GM21360 (cell line): ENCODE measurements around the gene C14orf119.
A peak's percentile ranks its signal among the peaks of the same experiment; 100 is the strongest.

Source experiments
- ATAC-seq: cut with Tn5 transposase; IDR thresholded peaks from one replicate; pipeline ENCODE4 v1.9.1; 2021; ENCODE audit warnings: mild to moderate bottlenecking, moderate library complexity; ENCODE audit not compliant: unreplicated experiment

The C14orf119 gene

DNA sequence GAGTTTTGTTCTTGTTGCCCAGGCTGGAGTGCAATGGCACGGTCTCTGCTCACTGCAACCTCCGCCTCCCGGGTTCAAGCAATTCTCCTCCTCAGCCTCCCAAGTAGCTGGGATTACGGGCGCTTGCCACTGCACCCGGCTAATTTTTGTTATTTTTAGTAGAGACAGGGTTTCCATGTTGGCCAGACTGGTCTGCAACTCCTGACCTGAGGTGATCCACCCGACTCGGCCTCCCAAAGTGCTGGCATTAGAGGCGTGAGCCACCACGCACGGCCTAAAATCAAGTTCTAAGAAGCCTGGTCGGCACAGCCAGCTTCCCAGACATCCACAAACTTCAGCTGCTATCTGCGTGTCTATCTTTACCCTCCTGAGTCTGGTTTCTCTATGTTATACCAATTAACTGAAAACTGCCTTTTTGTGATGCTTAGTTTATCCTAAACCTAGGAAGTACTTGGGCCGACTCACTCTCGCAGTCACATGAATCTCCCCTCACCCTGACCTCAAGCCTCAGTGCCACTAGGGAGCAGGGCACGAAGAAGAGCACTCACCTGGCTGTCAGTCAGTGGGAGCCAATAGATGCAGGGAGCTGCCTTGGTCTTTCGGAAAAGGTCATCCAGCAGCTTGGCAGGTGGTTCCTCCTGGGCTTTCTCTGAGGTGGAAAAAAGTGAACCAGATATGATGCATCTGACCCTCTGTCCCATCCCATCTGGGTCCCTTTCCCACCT, 34.6 kb upstream of the C14orf119 start:
- ATAC-seq: no peak

DNA sequence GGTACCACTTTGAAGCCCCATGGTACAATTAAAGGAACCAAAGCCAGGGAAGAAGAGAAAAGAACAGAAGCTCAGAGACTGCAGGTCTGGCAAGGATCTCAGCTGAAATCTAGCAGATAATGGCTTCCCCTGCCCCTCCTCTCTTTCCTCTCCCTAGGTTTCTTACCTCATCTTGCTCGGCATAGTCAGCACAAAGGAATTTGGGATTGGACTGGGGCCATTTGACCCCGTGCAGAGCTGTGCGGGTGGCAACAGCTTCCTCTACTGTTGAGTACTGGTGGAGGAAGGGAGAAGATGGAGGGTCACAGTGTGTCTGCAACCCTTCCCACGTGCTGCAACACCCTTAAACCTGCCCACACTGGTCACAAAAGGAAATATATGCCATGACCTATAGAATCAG, 33.3 kb upstream of the C14orf119 start:
- ATAC-seq: no peak

DNA sequence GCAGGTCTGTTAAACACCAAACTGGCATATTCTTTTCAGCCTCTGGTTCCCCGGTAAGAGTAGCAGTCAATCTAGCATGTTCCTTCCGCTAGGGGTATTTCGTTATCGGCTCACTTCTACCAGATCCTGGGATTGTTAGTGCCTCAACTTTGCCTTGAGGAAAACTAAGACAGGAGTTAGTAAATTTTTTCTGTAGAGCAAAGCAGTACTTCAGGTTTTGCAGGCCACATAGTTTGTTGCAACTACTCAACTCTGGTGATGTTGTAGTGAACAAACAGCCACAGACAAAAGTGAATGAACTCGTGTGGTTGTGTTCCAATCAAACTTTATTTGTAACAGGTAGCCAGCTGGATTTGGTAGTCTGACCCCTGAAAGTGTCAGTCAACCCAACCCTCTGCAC, 31.7 kb upstream of the C14orf119 start:
- ATAC-seq: no peak

DNA sequence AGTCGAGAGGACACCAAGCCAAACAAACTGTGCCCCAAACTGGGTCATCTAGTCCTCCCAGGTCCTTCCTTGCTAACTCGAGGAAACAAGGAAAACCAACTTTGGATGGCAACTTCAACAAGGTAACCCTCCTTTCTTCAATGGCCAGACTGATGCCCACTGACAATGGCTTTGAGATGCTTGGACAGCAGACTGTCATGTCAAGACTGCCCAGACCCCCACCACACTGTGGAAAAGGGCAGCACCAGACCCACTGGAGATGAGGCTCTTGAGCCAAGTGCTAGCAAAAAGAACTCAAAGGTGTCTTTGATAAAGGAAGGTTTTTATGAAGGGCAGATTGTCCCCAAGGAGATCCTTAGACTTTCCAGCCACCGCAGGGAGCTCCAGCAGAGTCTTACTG, 28.9 kb upstream of the C14orf119 start:
- ATAC-seq: no peak

DNA sequence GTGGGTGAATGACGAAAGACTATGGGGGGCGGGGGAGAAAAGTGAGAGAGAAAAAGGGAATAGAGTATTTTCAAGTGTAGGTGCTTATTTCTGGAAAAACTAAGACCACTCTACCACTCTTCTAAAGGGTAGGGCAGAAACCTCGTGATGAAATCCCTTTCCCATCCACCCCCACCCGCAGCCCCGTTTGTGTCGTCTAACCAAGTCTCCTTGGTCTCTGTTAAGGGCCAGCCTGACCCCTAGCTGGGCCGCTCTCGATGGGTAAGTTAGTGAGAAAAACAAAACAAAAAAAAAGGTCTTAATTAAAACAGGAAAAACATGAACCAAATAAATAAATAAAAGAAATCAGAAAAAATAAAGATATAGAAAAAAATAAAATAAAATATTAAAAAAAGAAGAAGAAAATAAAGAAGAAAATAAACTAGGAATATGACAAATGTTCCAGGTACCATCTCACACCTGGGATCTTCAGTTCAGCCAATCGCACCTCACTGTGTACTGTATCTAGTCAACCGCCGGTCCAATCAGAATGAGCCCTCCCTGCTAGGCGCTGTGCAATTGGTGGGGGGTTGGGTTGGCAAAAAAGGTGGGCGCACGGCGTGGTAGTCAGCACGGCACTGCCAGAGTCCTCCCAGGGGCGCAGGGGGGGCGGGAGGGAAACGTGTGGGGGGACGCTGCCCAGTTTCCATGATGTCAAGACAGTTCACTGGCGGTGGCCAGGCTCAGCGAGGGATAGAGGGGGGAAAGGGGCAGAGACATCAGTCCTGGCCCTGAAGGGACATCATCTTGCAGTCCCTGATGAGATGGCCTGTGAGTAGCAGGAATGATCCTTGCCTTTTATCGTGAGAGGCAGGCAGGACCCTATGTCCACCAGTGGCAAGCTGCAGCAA, 28.2 kb upstream of the C14orf119 start:
- no peak for ATAC-seq

DNA sequence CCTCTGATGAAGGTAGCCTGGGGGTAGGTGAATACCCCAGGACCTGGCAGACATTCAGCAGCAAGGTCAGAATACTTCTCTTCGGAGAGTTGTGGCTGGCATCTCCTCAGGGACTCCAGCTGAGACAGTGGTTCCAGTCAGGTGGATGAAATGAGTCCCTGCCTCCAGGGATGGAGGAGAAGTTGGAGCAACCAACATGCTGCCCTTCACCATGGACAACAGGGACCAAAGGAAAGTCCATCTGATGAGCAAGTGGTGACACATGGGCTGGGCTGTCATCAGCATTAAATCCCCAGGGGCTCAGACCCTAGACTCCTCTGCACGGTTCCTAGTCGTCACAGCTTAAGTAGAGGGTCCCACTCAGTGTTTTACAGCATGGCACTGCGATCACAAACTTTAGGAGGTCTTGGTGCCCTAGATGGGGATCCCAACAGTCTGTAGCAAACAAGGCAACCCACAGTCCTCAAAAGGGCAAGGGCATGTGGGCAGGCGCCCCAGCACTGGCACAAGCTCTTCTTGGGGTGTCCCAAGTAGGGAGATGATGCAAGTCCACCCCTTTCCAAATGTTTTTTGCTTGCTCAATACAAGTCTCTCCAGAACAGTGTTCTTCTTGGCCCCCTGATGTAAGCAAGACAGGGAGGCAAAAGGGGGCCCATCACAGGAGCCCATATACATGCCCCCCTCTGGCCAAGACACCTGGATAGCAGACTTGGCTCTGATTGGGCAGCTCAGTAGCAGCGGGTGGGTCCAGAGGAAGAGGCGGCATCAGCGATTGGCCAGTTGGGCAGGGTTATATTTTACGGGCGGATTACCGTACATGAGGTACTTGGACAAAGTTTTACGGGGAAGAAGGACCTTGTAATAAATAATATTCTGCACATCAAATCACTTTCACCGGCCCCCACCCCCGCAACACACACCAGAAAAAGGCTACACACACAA, 27.2 kb upstream of the C14orf119 start:
- no peak for ATAC-seq

DNA sequence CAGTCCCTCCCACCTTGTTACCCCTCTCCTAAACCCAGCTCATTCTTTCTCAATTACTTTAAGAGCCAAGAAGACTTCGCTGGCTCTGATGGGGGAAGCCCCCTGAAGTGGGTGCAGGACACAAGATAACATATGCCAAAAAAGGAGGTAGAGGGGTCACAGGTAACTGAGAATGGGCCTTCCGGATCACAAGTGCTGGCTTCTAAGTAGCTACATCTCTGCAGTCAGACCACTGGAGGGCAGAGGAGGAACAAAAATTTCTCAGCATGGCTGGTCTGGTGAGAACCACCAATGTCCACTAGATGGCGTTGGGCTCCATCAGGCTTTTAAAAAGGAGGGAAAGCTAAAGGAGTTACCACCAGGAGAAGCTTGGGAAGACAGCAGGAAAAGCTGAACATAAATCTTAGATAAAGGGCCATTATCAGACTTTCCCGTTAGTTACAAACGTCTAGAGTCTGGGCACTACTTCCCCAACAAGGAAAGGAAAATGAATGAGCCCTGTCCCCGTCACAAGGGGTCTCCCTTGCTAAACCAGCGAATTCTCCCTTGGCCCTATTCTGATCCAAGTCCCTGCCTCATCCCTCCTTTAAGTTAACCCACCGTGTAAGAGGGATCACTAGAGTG, 26.4 kb upstream of the C14orf119 start:
- ATAC-seq: no peak

DNA sequence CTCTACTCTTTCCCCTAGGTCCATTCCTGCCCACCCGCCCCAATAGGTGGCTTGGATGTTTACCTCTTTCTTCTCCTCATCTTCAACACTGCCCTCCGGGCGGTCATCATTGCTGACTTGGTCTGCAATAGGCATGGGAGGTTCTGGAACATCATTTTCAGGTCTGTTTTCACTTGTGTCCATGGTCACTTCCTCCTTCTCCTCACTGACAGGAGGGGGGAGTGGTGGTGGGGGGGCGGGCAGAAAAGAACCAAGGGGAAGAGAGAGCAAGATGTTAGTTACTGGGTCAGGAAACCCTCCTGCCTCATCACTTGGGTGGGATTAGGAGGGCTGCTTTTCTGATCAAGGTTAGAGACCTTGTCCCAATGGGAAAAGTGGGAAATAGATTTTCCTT, 25.9 kb upstream of the C14orf119 start:
- ATAC-seq: no peak

DNA sequence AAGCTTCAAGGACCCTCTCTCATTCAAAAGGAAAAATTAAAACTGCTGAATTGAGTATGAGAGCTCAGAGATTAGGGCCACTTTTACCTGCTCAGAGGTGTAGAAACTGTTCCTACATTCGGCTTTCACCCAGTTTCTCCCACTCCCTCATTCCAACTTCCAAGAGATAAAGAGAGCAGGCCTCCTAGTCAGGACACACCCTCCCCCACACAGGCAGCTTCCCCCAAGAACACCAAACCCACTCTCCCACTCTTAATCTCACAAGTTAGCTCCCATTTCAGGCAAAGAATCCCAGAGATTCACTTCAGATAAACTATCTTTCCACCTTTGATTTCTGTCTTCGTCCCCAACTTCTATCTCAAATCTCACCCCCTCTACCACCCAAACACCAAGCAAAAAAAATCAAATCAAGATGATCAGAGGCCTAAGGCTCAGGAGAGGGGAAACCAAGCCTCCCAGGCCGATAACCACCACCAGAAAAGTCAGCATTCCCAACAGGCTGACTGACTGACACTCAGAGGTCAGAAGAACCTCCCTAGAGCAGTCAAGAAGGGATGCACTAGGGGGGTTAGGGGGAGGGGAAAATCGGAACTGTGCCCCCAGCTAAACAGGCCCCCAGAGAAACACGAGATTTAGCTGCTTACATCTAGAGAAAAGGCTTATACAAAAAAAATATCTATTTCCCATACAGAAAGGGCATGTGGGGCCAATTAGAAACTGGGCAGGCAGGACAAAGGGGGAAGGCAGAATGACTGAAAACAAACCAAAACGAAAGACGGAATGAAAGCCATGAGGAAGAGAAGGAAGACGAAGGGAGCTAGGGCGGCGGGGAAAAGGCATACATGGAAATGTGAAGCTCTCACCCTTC, 24.8 kb upstream of the C14orf119 start:
- ATAC-seq: no peak

DNA sequence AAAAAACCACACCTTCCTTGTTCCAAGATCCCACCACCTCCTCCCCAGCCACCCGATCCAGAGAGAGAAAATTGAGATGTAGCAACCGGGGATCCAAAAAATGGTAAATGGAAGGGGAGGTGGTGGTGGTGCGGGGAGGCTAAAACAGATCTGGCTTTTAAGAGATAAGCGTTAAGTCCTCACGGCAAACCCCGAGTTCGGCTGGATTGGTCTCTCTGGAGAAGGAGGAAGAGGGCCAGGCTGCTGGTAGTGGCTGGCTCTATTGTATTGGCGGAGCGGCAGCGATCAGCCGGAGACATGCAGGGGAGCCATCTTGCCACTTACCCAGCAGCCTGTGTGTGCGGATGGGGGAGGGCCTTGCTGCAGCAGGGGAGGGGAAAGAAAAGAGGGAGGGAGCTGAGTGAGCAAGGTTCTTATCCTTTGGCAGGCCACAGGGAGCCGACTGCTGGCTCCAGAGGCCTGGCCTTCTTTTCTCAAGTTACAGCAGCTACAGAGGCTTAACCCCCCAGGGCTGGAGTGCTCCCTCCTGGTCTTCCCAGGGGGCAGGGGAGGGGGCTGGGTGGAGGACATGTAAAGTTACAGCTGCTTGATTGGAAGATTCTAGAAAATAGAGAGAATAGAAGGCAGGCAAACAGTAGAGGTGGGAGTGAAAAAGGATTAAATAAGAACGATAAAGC, 23.9 kb upstream of the C14orf119 start:
- peak; percentile 85 for ATAC-seq

DNA sequence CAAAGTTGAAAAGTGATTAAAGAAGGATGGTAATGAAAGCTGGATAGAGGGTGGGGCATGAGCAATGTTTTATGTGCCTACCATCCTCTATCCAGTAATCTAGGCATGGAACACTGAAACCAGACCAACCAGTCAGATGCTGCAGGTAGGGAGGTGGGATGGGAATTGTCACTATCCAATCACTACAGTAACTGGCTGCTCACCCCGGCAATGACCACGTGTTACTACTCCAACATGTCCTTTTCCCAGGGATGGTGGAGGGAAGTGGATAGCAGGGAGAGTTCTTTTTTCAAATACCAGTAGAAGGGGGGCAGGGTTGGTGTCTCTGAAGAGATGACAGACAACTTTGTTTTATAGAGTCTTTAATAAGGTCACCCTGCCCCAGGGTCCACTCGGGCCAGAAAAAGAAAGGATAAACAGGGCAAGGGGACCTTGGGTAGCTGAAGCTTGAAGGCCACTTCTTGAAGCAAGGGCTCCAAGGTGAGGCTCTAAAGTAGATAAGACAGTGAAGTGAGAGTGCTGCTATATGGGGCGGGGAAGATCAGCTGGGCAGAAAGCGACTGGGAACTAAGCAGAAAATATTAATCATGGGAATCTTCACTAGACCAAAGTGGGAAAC, 23.3 kb upstream of the C14orf119 start:
- ATAC-seq: no peak

DNA sequence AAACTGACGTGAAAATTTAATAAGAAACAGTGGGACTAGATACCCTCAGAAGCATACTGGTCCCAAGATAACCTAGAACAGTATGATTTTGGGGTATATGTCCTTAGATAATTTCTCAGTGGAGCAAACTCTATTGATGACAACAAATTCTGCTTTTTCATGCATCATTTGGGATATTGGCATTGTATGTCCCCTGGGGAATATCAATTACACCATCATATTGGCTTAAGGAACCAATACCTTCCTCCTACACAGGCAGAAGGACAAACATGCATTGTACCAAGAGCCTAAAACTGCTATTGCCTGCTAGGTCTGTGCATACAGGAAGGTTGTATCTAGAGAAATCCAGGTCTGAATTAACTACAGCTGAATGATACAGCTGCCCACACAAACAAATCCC, 20.4 kb upstream of the C14orf119 start:
- ATAC-seq: no peak

DNA sequence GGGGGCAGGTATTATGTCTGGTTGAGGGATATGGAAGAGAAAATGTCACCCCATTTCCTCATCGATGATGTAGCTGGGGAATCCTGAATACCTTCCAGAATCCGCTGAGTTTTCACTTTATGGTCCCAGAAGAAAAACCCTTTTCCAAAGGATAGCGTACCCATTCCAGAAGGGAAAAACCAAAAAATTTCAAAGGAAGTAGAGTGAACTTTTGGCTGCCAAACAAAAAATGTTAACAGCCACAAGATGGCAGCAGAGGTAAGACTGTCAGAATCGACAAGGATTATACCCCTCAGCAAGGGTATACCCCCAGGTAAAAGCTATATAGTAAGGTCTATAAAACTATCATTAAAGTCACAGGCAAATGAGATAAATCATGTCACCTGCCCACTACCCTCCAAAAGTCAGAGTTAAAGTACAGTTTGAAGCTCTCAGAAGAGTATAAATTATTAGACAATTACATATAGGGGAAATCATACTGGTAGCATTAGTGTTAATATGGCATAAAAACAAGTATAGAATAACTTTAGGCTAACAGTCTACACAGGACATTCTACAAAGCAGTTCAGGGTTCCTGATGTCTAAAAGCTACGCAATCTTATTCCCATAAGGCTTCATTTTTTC, 18.4 kb upstream of the C14orf119 start:
- no peak for ATAC-seq

DNA sequence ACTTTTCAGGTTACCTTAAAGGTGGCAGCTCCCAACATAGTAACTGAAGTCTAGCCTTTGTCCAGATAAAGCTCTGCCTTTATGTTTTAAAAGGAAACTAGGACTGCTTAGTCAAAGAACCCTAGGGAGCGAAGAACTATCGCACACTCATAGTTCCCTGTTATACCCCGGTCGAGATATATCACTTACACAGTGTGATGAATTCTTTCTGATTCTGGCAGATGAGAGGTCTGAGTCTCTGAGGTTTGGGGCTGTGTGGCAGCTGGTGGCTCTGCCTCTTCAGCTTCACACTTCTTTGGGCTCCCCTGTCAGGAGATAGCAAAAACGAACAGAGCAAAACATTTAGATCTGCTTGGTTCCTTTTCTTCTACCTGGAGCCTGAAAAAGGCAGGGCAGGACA, 17.3 kb upstream of the C14orf119 start:
- ATAC-seq: no peak

DNA sequence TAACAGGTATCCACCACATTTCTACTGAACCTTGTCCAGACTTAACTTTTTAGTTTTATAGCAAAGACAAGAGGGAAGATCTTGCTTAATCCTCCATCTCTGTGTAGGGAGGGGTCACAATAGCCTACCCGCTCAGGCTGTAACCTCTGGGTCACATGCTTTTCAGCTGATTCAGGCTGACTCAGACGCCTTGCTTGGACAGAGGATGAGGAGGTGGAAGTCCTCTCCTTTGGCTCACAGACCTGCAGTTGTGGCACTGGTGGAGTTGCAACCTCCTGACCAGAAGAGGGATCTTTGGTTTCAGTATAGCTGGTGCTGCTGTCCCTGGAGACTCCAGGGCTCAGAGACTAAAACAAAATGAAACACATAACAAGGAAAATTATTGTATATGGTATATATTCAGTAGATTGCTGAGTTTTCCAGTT, 16.6 kb upstream of the C14orf119 start:
- no peak for ATAC-seq

DNA sequence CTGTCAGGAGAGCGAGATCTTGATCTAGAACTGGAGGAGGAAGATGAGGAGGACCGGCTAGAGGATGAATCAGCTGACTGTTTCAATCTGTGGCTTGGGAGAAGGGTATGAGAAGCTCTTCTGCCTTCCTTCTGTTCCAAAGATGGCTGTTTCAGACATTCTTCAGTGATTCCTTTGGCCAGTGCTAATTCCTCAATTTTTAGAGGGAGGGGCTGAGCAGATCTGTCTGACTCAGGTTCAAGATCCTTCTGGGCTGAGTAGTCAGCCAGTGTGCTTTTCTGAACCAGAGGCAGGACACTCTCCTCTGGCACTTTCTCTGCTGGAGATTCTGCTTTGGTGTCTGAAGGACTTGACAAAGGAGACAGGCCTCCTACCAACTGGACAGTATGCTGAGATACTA, 15.6 kb upstream of the C14orf119 start:
- no peak for ATAC-seq

DNA sequence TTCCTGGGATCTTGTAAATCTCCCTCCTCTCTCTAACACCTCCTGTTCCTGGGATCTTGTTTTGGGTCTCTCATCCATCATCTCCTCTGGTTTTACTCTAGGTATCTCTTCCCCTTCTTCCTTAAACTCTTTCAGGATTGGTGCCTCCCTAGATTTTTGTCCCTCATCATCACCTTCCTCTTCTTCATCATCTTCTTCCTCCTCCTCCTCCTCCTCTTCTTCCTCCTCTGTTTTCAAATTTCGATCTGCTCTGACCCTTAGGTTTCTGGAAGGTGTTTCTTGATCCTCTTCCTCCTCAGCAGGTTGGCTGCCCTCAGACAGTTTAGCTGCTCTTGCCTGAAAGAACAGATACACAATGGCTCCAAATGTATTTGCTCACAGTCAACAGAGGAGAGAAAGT, 14.8 kb upstream of the C14orf119 start:
- ATAC-seq: no peak

DNA sequence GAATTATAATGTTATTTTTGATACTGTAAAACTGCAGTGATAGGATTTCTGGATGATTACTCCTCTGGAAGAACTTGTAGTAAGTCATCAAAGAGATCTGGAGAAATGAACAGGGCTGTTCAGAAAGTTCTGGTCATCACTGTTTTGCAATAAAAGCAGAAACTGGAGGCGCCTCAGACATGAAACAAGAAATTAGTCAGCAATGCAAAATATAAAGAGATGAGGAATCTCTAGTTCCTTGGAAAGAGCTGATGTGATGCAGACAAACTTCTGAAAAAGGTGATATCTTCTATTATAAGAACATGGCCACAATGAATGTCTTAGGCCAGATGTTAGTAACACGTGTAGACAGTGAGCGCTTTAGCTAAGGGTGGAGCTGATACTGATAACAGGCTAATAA, 9.8 kb upstream of the C14orf119 start:
- ATAC-seq: no peak
